TTC549 (cell line): ENCODE measurements around the gene CHST11.

ENCODE experiments used
- FAIRE-seq: peaks from 2 replicates; lab custom pipeline; 2012; peaks lifted over from hg19 to GRCh38; lab: Jason Lieb, UNC

The CHST11 gene

DNA sequence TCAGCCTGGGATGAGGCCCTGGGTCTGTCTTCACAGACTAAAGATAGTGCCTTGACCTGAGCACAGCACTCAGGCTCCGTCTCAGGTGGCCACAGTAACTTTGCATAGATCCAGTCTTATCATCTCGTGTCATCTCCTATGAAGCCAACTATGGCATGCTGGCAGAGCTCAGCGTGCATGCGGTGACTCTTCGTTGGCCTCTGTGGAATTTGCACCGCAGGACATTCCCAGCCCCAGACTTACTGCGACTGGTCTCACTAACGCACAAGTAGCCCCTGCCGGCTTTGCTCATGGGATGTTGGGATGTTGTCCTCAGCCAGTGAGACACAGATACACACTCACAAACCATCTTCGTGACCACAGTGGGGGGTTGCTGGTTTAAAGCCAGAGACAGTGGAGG, 199.6 kb downstream of the CHST11 start:
- no peak for FAIRE-seq

DNA sequence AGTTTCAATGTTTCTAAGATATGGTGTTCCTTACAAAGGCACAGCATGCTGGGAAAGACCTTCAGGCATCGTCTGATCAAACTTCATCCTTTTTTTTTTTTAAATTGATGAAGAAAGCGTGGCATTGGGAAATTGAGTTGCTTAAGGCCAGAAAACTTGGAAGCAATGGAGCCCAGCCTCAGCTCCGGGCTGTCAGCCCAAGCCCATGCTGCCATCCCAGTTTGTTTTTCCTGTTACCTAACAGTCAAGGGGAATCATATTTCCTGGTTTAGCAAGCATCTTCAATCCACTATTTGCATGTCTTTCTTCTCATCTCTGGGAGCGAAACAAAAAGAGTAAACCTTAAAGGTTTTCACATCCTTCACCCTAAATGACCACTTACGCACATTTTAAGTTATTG, 200.2 kb downstream of the CHST11 start:
- no peak for FAIRE-seq

DNA sequence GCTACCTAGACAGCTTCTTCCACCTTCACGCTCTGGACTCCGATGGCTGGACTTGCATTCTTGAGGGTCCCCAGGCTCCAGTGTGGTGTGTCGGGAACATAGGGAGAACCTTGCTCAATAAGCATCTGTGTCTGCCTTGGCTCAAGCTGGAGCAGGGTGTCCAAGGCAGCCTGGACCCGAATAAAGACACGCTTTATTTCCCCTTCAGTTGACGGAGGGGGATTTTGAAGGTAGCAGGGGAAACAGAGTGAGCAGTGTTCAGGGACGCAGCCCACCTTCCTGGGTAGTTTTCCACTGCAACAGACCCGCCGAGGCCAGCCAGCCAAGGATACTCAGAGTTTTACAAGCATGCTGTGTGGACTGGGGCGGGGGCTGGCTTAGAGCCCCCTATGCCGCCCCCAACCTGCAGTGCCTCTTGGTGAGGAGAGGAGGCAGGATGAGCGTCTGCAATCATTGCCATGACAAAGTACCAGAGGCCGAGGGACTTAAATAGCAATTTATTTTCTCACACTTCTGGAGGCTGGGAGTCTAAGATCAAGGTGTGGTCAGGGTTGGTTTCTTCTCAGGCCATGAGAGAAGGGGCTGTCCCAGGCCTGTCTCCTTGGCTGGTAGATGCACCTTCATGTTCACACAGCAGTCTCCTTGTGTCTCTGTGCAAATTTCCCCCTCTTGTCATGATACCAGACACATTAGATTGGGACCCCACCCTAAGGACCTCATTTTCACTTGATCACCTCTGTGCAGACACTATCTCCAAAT, 201.2 kb downstream of the CHST11 start:
- FAIRE-seq = no peak

DNA sequence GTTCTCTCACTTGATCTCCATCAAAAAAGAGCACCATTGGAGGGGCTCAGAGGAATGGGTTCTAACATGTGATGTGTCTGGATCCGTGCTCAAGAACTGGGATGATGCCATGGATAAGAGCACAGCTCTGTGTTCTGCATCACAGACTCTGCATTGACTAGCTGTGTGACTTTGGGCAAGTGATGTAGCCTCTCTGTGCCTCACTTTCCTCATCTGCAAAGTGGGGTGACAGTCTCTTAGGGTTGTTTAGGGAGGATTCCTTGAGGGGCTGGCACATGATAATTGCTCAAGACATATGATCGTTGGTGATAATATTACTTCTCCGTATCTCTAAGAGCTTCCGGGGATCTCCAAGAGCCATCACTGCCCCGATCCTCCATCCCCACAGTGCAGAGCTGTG, 202.3 kb downstream of the CHST11 start:
- FAIRE-seq = no peak

DNA sequence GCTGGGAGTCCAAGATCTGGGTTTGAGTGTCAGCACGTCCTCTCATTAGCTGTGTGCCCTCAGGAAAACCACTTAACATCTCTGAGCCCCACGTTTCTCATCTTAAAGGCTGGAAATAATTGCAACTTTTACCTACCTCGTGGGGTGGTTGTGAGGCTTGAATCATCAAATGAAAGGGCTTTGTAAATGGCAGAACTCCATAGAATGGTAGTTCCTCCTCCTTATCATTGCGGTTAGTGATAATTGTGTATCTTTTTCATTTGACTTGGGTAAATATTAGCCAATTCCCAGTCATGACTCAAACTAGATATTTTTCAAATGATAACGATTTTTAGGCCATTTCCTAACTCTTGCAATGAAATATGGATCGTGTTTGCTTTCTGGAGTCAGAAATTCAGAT, 205.5 kb downstream of the CHST11 start:
- no peak for FAIRE-seq

DNA sequence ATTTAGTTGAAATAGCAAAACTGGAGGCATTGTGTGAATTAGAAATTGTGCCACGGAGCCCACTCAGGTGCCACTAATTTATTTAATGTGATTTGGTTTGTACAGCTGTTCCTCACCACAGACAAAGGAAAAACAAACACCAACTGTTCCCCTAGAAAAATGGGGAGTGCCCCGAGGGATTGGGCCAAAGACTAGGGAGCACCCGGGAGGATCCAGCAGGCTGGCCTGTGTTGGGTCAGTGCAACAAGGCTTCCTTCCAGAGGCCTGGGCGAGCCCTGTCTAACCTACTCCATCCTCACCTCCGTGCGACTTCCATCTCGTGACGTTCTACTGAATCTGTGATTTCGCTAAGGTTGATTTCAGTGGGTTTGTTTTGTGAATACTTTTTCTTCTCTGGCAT, 206.2 kb downstream of the CHST11 start:
- no peak for FAIRE-seq

DNA sequence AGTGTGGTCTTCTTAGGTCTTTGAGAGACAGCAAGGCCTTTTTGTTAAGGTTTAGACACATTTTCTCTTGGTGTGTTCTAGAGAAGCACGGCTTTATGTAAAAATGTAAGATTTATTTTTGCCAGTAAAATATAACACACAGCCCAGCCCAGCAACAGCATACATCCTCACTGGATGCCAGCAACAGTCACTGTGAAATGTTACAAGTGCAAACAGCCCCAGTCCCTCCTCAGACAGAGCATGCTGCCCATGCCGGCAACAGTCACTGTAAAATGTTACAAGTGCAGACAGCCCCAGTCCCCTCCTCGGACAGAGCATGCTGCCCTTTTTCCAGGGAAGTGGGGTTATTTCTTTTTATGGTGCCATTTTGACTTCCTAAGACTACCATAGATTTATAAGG, 207.6 kb downstream of the CHST11 start:
- FAIRE-seq = no peak

DNA sequence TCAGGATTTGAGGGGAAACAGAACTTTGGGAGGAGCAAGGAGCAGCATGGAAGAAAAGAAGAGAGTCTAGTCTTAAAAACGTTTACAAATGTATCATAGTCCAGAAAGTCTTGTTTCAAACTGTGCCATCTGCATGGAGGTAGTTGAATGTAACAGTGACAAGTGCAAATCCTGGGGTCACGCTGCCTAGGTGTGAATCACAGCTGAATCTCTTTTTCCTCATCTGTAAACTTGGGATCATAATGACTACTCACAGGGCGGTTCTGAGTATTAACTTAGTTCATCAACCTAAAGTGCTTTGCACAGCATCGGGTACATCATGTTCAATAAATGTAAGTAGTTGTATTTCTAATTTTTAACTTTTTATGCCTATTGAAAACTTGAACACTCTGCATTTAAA, 208.5 kb downstream of the CHST11 start:
- no peak for FAIRE-seq

DNA sequence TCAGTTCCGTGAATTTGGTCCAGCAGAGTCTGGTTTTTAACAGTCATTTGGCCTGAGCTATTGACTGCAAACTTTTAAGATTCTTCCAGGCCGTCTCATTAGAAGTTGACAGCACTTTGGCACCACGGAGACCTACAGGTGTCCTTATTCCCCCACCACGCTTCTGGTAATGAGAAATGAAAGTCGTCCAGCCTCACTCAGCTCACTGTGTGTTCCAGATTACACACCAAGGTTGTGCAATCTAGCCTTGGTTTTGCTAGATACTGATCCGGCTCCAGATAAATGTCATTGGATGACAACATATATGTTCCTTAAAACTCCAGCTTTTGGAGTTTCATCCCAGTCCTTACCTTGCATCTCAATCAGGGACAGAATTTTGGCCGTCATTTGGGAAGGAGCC, 210.4 kb downstream of the CHST11 start:
- no peak for FAIRE-seq

DNA sequence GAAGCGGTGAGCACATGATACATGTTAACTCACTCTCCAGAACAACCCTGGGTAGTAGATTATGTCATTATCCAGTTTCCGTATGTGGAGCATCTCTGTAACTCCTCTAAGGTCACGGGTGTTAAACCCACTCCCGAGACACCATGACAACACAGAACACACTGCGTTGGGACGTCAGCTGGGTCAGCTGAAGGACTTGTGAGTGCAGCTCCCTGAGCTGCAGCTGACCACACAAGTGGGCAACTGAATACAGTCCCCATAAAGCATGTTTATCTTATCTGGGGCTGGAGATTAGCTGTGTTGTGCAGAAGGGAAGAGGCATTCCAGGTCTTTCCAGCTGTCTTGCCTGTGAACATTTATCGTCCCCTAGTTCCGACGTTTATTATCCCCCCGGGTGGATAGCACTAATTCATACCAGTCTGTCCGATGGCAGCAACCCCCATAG, 211.5 kb downstream of the CHST11 start:
- FAIRE-seq = no peak

DNA sequence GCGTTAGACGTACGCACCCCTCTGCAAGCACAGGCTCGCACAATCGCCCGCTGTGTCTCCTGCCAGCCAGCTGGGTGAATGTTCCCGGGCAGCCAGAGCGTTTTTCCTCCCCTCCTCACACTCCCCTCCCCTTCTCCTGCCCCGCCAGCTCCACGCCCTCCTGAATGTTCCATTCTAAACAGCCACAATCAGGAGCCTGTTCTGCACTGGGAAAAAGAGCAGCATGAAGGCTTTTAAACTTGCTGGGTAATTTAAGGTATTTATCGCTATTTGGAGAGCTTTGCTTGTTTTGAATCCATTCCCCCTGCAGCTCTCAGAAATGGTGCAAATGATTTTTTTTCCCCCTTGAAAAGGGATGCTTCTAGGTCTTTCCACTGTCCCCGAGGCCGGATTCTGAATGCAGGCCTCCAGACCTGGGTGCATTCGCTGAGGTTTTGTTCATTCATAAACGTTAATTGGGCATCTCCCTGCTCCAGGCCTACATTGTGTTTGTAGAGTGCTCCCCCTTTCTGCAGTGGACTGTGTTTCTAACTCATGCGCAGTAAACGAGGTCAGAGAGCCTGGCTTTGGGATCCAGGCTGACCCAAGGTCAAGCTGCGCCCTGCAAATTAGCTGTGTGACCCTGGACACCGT, 212.5 kb downstream of the CHST11 start:
- no peak for FAIRE-seq

DNA sequence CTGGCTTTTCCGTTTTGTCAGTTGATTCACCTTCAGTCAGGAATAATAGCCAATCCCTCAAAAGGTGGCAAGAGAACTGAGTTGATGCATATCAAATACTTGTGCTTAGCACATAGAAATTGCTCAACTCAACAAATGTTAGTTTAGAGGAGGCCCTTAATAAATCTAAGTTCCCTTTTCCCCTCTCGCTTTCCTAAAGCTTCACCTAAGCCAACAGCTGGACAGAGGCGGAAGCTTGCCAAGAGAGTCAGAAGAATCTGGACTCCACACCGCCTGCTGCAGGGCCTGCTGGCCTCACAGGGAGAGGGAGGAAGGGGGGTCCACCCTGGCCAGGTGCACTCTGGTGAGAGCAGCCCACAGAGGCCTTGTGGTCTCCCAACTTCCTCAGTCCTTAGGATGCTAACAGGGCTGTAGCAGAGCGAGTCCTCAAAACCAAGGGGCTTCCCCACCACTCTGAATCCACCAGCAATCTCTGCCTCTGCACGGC, 213.1 kb downstream of the CHST11 start:
- FAIRE-seq = no peak

DNA sequence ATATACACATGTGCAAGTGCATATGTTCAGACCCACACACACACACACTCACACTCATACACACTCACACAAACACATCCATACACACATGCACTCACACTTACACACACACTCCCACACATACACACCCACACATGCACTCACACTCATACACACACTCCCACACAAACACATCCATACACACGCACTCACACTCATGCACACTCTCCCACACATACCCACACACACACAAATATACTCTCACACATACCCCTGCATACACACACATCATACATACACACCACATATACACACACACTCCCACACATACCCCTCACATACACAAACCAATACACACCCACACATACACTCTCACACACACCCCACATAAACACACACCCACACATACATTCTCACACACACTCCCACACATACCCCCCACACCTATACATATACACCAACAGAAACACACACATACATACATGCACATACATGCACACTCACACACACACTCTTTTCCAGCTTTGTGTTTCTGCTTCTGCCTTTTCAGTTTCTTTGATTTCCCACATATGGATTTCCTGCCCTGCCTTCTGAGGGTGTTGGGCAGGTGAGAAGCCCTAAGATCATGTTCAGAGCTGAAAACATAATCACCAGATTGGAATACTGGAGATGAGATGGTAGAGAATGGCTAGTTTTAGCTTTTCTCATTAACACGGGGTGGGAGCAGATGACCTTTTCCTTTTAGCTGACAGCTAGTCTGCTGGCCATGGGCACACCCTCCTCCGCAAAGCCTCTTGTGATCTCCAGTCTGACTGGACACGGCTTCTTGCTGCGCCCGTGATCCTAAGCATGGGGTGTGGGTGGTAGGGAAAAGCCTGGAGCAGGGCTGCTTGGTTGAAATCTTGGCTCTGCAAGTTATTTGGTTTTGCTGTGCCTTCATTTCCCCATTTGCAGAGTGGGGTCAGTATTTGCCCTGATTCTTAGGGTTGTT, 214.0 kb downstream of the CHST11 start:
- no peak for FAIRE-seq

DNA sequence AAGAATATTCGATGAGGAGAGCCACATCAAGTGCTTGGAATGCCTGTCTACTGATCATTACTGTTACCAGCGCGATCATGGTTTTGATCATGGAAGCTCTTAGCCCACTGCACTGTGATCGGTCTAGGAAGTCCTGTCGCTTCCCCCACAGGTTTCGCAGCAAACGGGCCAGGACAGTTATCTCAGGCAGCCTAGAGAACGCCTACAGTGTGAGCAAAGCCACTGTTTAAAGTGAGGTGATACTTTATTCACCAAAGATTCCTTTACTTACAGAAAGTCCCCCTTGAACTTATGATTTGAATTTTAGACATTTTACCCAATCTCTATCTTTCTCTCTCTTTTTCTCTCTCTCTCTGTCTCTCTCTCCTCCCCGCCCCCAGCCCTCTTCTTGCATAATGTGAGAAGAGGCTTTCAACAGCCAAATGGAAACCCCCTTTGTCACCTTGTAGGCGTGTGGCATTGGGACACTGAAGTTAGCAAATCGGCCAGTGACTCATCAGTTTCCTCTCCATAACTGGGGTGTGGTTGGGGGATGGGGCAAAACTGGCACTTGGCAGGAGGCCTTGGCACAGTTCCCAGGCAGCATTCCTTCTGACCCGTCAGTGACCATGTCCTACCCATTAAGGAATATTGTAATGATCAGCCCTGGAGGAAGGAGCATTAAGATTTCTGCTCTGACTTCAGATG, 214.8 kb downstream of the CHST11 start:
- FAIRE-seq = no peak

DNA sequence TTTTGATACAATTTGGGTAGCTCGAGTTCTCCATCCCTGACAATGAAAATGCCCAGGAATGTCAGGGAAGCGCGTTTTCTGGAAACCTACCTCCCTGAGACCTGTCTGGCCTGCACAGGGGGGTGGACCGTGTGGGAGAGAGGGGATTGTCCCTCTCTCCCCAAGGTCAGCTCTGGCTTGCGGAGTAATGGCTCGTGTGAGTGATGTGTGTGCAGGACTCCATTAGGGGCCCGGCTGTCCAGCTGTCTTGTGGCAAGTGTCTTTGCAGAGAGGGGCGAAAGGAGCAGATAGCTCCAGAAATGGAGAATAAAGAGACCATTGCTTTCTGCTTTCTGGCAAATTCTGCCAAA, 215.3 kb downstream of the CHST11 start:
- FAIRE-seq = no peak

DNA sequence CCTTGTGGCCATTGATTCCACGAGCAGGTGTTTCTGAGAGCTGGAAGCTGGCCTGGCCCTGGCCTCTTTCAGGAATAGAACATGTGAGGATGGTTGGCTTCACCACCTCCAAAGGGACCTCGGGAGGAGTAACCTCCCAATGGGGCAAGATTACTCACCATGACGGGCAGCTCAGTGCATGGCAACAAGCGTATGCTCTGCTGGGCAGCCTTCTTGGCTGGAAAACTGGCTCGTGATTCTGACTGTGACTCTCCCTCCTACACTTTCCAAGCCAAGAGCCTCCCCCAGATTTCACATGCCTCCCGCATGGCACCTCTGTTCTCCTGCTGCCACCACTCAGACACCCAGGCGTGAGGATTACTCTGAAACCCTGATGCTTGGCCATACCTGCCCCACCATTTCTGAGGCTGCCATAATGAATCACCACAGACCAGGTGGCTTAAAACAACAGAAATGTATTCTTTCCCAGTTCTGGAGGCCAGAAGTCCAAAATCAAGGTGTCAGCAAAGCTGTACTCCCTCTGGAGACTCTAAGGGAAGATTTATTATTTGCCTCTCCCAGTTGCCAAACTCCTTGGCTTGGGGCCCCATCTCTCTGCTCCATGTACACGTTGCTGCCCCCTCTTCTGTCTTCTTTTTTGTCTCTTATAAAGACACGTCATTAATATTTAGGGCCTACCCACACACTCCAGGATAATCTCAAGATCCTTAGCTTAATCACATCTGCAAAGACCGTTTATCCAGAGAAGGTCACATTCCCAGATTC, 215.9 kb downstream of the CHST11 start:
- FAIRE-seq = no peak

DNA sequence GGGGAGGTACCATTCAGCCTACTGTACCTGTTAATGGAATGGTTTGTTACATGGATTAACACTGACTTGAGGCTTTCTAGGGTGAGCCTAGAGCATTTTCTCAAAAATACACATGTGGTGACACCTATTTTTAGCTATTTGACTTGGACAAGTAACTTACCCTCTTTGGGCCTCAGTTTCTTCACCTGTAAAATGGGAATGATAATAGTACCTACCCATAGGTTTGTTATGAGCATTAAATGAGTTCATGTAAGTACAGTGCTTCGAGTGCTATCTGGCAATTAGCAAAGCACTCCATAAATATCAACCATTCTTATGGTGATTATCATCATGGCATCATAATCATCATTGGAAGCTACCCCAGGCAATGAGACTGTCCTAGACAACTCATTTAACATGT, 216.5 kb downstream of the CHST11 start:
- no peak for FAIRE-seq

DNA sequence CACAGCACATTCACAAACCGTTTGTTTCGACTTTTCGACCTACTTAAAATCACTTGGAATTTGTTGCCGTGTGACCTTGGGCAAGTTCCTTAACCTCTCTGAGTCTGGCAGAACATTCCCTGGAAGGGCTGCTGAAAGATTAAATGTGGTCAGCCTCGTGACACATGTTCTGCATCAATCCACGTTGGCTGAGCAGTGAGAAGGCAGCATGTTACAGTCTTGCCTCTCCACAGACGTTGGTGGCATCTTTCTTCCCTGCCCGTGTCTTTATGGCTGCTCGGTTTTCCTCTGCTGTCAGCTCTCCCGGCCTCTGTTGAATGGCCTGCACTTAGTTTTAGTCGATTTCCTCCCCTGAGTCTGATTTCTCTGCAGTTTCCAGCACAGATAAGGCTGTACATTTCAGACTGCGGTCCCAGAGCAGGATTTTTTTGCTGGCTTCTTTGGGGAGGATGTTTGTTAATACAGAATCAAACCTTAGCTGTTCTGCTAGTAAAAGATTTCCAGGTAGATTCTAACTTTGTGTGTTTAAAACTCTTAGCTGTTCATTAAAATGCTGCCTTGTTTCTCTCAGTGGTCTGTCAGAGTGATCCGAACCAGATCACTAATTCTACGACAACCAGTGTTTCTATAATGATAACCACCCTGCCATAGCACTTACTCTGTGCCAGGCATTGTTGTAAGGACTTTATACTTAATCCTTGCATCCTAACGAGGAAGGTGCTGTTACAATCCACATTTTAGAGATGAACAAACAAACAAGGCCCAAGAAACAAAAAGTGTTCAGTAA, 217.1 kb downstream of the CHST11 start:
- no peak for FAIRE-seq

DNA sequence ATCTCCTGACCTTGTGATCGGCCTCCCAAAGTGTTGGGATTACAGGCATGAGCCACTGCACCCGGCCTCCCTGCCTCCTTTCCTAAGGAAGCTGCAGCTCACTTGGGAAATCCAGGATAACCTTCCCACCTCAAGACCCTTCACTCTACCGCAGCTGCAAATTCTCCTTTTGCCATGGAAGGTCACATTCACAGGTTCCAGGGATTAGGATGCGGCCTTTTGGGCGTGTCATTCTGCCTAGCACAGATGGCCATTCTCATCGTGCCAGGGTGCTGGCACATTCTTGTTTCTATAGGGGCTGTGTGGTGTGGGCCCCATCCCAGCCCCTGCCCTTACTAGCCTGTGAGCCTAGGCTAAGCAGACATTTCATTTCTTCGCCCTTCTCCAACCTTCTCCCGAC, 219.9 kb downstream of the CHST11 start:
- no peak for FAIRE-seq

DNA sequence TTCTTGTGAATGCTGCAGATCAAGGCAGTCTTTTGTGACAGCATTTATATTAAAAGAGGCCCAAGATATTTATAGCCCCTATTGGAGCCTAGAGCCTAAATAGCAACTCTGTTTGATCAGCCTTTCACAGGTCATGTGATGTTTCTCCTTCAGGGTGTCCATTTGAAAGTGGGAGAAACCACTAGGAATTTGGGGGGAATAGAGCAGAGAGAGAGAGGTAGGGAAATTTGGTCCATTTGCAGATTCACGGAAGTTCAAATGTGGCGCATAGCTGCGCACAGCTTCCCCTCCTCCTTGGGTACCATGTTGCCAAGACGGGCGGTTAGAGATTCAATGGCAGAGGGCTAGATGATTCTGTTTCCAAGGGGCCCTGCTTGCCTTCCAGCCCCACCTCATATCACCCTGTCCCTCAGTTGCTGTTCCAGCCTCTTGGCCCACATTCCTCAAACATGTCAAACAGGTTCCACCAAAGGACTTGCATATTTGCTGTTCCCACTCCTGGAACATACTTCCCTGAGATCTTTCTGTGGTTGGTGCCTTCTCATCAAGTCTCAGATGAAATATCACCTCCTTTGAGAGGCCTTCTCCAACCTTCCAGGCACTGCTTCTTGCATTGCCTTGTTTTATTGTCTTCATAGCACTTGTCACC, 220.8 kb downstream of the CHST11 start:
- FAIRE-seq = no peak
